WTC11 (cell line): ENCODE data around the gene ACSF3. TPM values are rescaled to one million over a fixed set of nuclear protein-coding genes. Genes with fewer than 3 reads are reported as not detected.

Experiments
- AFF4 ChIP-seq: sonication (generic); formaldehyde crosslinking; IDR thresholded peaks from 2 replicates; pipeline ENCODE4 v1.8.1; 2023; ENCODE audit warnings: mild to moderate bottlenecking, missing genetic modification reagents, borderline replicate concordance
- E2F1 ChIP-seq: sonication (generic); formaldehyde crosslinking; IDR thresholded peaks from 2 replicates; pipeline ENCODE4 v1.8.0; 2022; ENCODE audit warnings: mild to moderate bottlenecking, missing genetic modification reagents
- E2F5 ChIP-seq: sonication (generic); formaldehyde crosslinking; IDR thresholded peaks from 2 replicates; pipeline ENCODE4 v1.8.1; 2022; ENCODE audit warnings: mild to moderate bottlenecking, moderate library complexity, missing genetic modification reagents
- ESRRA ChIP-seq: sonication (generic); formaldehyde crosslinking; IDR thresholded peaks from 2 replicates; pipeline ENCODE4 v1.8.1; 2022; ENCODE audit warnings: mild to moderate bottlenecking, missing genetic modification reagents, borderline replicate concordance
- FOXP1 ChIP-seq: sonication (generic); formaldehyde crosslinking; IDR thresholded peaks from 2 replicates; pipeline ENCODE4 v1.8.0; 2022; ENCODE audit warnings: missing genetic modification reagents, mild to moderate bottlenecking, moderate library complexity, borderline replicate concordance
- JAZF1 ChIP-seq: fragments of 250-450 bp; sonication (Bioruptor Pico); IDR thresholded peaks from 2 replicates; pipeline ENCODE4 v1.9.0; 2021; ENCODE audit warnings: moderate library complexity, mild to moderate bottlenecking, inconsistent platforms
- MYBL2 ChIP-seq: sonication (generic); formaldehyde crosslinking; IDR thresholded peaks from 2 replicates; pipeline ENCODE4 v1.8.1; 2023; ENCODE audit warnings: mild to moderate bottlenecking, moderate library complexity, missing genetic modification reagents
- PREB ChIP-seq: sonication (generic); formaldehyde crosslinking; IDR thresholded peaks from 2 replicates; pipeline ENCODE4 v1.8.1; 2022; ENCODE audit warnings: mild to moderate bottlenecking, missing genetic modification reagents, moderate library complexity, borderline replicate concordance
- SMAD3 ChIP-seq: sonication (generic); formaldehyde crosslinking; IDR thresholded peaks from 2 replicates; pipeline ENCODE4 v1.8.0; 2022; ENCODE audit warnings: missing genetic modification reagents, mild to moderate bottlenecking, borderline replicate concordance
- TEAD1 ChIP-seq: sonication (generic); formaldehyde crosslinking; IDR thresholded peaks from 2 replicates; pipeline ENCODE4 v1.8.0; 2022; ENCODE audit warnings: mild to moderate bottlenecking, missing genetic modification reagents
- ZNF281 ChIP-seq: sonication (generic); formaldehyde crosslinking; IDR thresholded peaks from 2 replicates; pipeline ENCODE4 v1.8.0; 2023; ENCODE audit warnings: mild to moderate bottlenecking, missing genetic modification reagents
- ZNF532 ChIP-seq: fragments of 250-450 bp; sonication (Bioruptor Pico); IDR thresholded peaks from 2 replicates; pipeline ENCODE4 v1.9.0; 2021; ENCODE audit warnings: mild to moderate bottlenecking, borderline replicate concordance
- total RNA-seq: library from RNA; stranded (reverse); gene quantifications from 3 replicates; pipeline ENCODE4 v1.2.3, GENCODE V29; 2021

ACSF3 gene
- total RNA-seq, 1 experiment from 2014 or later, result 22.9 TPM

GRCh38 chr16:89064606-89065457, 28.8 kb upstream of the ACSF3 start (continued):
- TF ChIP-seq E2F5 (no peak), FOXP1 (CRISPR knock-in tag) (no peak), ZNF532 (no peak), E2F1 (no peak), JAZF1 (no peak), MYBL2 (CRISPR knock-in tag) (no peak), PREB (CRISPR knock-in tag) (no peak), AFF4 (CRISPR knock-in tag) (no peak), SMAD3 (CRISPR knock-in tag) (no peak), ZNF281 (no peak), ESRRA (CRISPR knock-in tag) (no peak), TEAD1 (CRISPR knock-in tag) (no peak)
